ENCODE data around the gene UBE2F. TPM values are rescaled to one million over a fixed set of nuclear protein-coding genes. Genes with fewer than 3 reads are reported as not detected.

The UBE2F gene
- total RNA-seq, 1 donor, result 81.6 TPM

GRCh38 chr2:238003234-238004031 lies 36.6 kb downstream of the UBE2F start:
- no peak for TF ChIP-seq CTCF (IDR thresholded peaks at IDR 0.05; ENCODE audit: insufficient read depth, low read depth, low read length)
- no peak for DNase-seq (ENCODE audit: low read depth)
- no peak overlapping the region for H3K4me3 ChIP-seq (ENCODE audit: low read depth, low read length)

- TF ChIP-seq CTCF (IDR thresholded peaks at IDR 0.05; ENCODE audit: insufficient read depth, low read depth, low read length), result no peak
- no peak overlapping the region for H3K4me3 ChIP-seq (ENCODE audit: low read depth, low read length)
- DNase-seq (ENCODE audit: low read depth), result no peak
Observed at GRCh38 chr2:238004077-238004830, 37.4 kb downstream of the UBE2F start.

- no peak overlapping the region for H3K4me3 ChIP-seq (ENCODE audit: low read depth, low read length)
- TF ChIP-seq CTCF (IDR thresholded peaks at IDR 0.05; ENCODE audit: insufficient read depth, low read depth, low read length), result no peak
- no peak for DNase-seq (ENCODE audit: low read depth)
Observed at GRCh38 chr2:238005528-238005927, 38.7 kb downstream of the UBE2F start.

- no peak for TF ChIP-seq CTCF (IDR thresholded peaks at IDR 0.05; ENCODE audit: insufficient read depth, low read depth, low read length)
- DNase-seq (ENCODE audit: low read depth), result no peak
- H3K4me3 ChIP-seq (ENCODE audit: low read depth, low read length), result no peak overlapping the region
Observed at GRCh38 chr2:238006510-238006909, 39.7 kb downstream of the UBE2F start.

- H3K4me3 ChIP-seq (ENCODE audit: low read depth, low read length), result no peak overlapping the region
- DNase-seq (ENCODE audit: low read depth), result no peak
- TF ChIP-seq CTCF (IDR thresholded peaks at IDR 0.05; ENCODE audit: insufficient read depth, low read depth, low read length), result no peak
Observed at GRCh38 chr2:238007924-238008323, 41.1 kb downstream of the UBE2F start.

- no peak for DNase-seq (ENCODE audit: low read depth)
- no peak overlapping the region for H3K4me3 ChIP-seq (ENCODE audit: low read depth, low read length)
- TF ChIP-seq CTCF (IDR thresholded peaks at IDR 0.05; ENCODE audit: insufficient read depth, low read depth, low read length), result no peak
Observed at GRCh38 chr2:238009563-238009962, 42.7 kb downstream of the UBE2F start.
